Endothelial cell of umbilical vein (primary cell): ENCODE data around the gene RAB3B.

Experiments
- CTCF ChIP-seq, 2 donors: IDR thresholded peaks; 1 replicate in 1 of 2; 2 replicates in 1 of 2; pipeline ENCODE4 v1.5.1; 2011; ENCODE audit warnings: low read length in 2 of 2, mild to moderate bottlenecking in 2 of 2, moderate library complexity in 2 of 2, control low read depth in 1 of 2, inconsistent platforms in 1 of 2, low read depth in 1 of 2; ENCODE audit not compliant: insufficient read depth in 1 of 2; ENCODE audit errors: extremely low read depth in 1 of 2
- EZH2 ChIP-seq: IDR thresholded peaks from 2 replicates; pipeline ENCODE4 v1.6.1; 2012; ENCODE audit warnings: borderline replicate concordance, low read depth, mild to moderate bottlenecking, moderate library complexity, low read length, inconsistent platforms; ENCODE audit not compliant: severe bottlenecking
- FOS ChIP-seq: IDR thresholded peaks from 2 replicates; pipeline ENCODE4 v1.6.1; 2011; ENCODE audit warnings: mild to moderate bottlenecking, low read length, moderate library complexity, borderline replicate concordance; ENCODE audit not compliant: insufficient read depth
- GATA2 ChIP-seq: IDR thresholded peaks from 2 replicates; pipeline ENCODE4 v1.7.0; 2011; ENCODE audit warnings: low read depth, mild to moderate bottlenecking, moderate library complexity, mixed read lengths, low read length; ENCODE audit not compliant: insufficient read length, insufficient read depth
- JUN ChIP-seq: IDR thresholded peaks from 2 replicates; pipeline ENCODE4 v1.6.1; 2011; ENCODE audit warnings: borderline replicate concordance, low read depth; ENCODE audit not compliant: insufficient read length, insufficient read depth
- MAX ChIP-seq: IDR thresholded peaks from 2 replicates; pipeline ENCODE4 v1.6.1; 2011; ENCODE audit not compliant: insufficient read depth, insufficient read length
- MYC ChIP-seq: IDR thresholded peaks from one replicate; pipeline ENCODE4 v1.6.1; 2011; ENCODE audit warnings: mild to moderate bottlenecking, low read depth, low read length
- POLR2A ChIP-seq: IDR thresholded peaks from 2 replicates; pipeline ENCODE4 v1.6.1; 2012; ENCODE audit warnings: low read depth, mild to moderate bottlenecking, control low read depth, low read length
- POLR2AphosphoS5 ChIP-seq: IDR thresholded peaks from 2 replicates; pipeline ENCODE4 v1.6.1; 2012; ENCODE audit warnings: low read depth, mild to moderate bottlenecking, control low read depth, low read length, moderate library complexity; ENCODE audit not compliant: insufficient read depth

- TF ChIP-seq POLR2A (no peak), MAX (no peak), JUN (no peak), CTCF (IDR thresholded peaks at IDR 0.05; ENCODE audit: extremely low read depth in 1 of 2, insufficient read depth in 1 of 2, low read depth in 1 of 2, low read length in 2 of 2) (no peak), EZH2 (no peak), POLR2AphosphoS5 (no peak), GATA2 (no peak), MYC (no peak), FOS (no peak)
These were observed 8.3 kb downstream of the RAB3B start for GRCh38 chr1:51982161-51982560.
